C4-2B (cell line): ENCODE data around the gene NRAS.

Experiments used
- CTCF ChIP-seq: fragments of 450-650 bp; conservative IDR thresholded peaks from 2 replicates; pipeline ENCODE4 v1.5.1; 2017; ENCODE audit warnings: mild to moderate bottlenecking
- ZFX ChIP-seq: fragments of 450-650 bp; IDR thresholded peaks from 2 replicates; pipeline ENCODE4 v1.6.1; 2017

- no peak for TF ChIP-seq CTCF
- TF ChIP-seq ZFX: no peak
Observed at GRCh38 chr1:114668784-114669561, 47.6 kb downstream of the NRAS start.
